Vagina (tissue), 2 donors: Measurements from ENCODE around the gene REV1. TPM values are rescaled to one million over a fixed set of nuclear protein-coding genes. Genes with fewer than 3 reads are reported as not detected.

Source experiments
- DNase-seq, 2 donors: peaks; one replicate each; pipeline ENCODE4 v3.0.0-alpha.2; 2017; ENCODE audit errors: extremely low spot score in 2 of 2
- H3K27ac ChIP-seq: fragments of 200-600 bp; sonication (generic); one replicate; pipeline ENCODE4 v1.5.1; 2019
- H3K27me3 ChIP-seq: fragments of 200-600 bp; sonication (generic); one replicate; pipeline ENCODE4 v1.5.1; 2019
- H3K36me3 ChIP-seq, 2 donors: fragments of 200-600 bp; sonication (generic); one replicate each; pipeline ENCODE4 v1.5.1; 2017 to 2019
- H3K4me1 ChIP-seq: fragments of 200-600 bp; sonication (generic); one replicate; pipeline ENCODE4 v1.5.1; 2019
- H3K4me3 ChIP-seq, 2 donors: fragments of 200-600 bp; sonication (generic); 1 replicate in 1 of 2; 2 replicates in 1 of 2; pipeline ENCODE4 v1.5.1; 2016 to 2019
- H3K9me3 ChIP-seq: fragments of 200-600 bp; sonication (generic); one replicate; pipeline ENCODE4 v1.5.1; 2019
- CTCF ChIP-seq, 3 experiments: fragments of 450-650 bp in 2 of 3; fragments of 200-600 bp in 1 of 3; sonication (generic) in 1 of 3; IDR thresholded peaks; one replicate each; pipeline ENCODE4 v1.5.1; 2017 to 2019; ENCODE audit warnings: antibody characterized with exemption in 3 of 3, mild to moderate bottlenecking in 2 of 3, moderate library complexity in 2 of 3
- POLR2A ChIP-seq, 2 donors: fragments of 450-650 bp; IDR thresholded peaks; one replicate each; pipeline ENCODE4 v1.6.1; 2017; ENCODE audit warnings: antibody characterized with exemption in 2 of 2, mild to moderate bottlenecking in 2 of 2, moderate library complexity in 2 of 2
- POLR2AphosphoS5 ChIP-seq, 2 donors: sonication (generic); formaldehyde crosslinking; IDR thresholded peaks; one replicate each; pipeline ENCODE4 v1.9.0; 2017; ENCODE audit warnings: antibody characterized with exemption in 2 of 2, mild to moderate bottlenecking in 2 of 2, low read depth in 1 of 2; ENCODE audit not compliant: insufficient read depth in 1 of 2
- intact Hi-C: fragments of 100-400 bp; cut with DNase I; formaldehyde crosslinking; loops from one replicate; pipeline ENCODE4 v1.15.1; 2023
- total RNA-seq: library from RNA; depleted of rRNA; stranded (reverse); fragments of >200 nt; gene quantifications from one replicate; pipeline ENCODE4 v1.2.3, GENCODE V29; 2016

REV1 gene
- total RNA-seq, 1 donor from 2014 or later, result 102 TPM

- H3K9me3 ChIP-seq, result no peaks in the 10 kb centered on the region
- H3K27ac ChIP-seq, result no peak overlapping the region
- H3K4me3 ChIP-seq, result no peak overlapping the region
- TF ChIP-seq POLR2A (IDR thresholded peaks at IDR 0.05), result no peak
- TF ChIP-seq POLR2AphosphoS5 (IDR thresholded peaks at IDR 0.05; ENCODE audit: insufficient read depth in 1 of 2, low read depth in 1 of 2), result peak in 1 of 2 donors; percentile 48
- no peak for DNase-seq
- H3K36me3 ChIP-seq, result peaks cover 4 to 83% of the 10 kb centered on the region in 2 donors
- no peaks in the 10 kb centered on the region for H3K4me1 ChIP-seq
- intact Hi-C loops, result no loop called here
- no peaks in the 10 kb centered on the region for H3K27me3 ChIP-seq
Observed at GRCh38 chr2:99404039-99404796, 85.6 kb downstream of the REV1 start.

GRCh38 chr2:99403524-99403923 lies 86.3 kb downstream of the REV1 start:
- no peaks in the 10 kb centered on the region for H3K27me3 ChIP-seq
- peaks cover 4 to 83% of the 10 kb centered on the region in 2 donors for H3K36me3 ChIP-seq
- H3K4me3 ChIP-seq, result no peak overlapping the region
- no peak overlapping the region for H3K27ac ChIP-seq
- DNase-seq, result no peak
- no peaks in the 10 kb centered on the region for H3K4me1 ChIP-seq
- no peak for TF ChIP-seq POLR2AphosphoS5 (IDR thresholded peaks at IDR 0.05; ENCODE audit: insufficient read depth in 1 of 2, low read depth in 1 of 2)
- TF ChIP-seq POLR2A (IDR thresholded peaks at IDR 0.05), result no peak
- no peak for TF ChIP-seq CTCF (IDR thresholded peaks at IDR 0.05)
- intact Hi-C loops, result no loop called here
- no peaks in the 10 kb centered on the region for H3K9me3 ChIP-seq

GRCh38 chr2:99403084-99403483 lies 86.7 kb downstream of the REV1 start:
- Histone ChIP-seq H3K4me3 (no peak overlapping the region), H3K9me3 (no peaks in the 10 kb centered on the region), H3K27me3 (no peaks in the 10 kb centered on the region), H3K27ac (no peak overlapping the region), H3K36me3 (peaks cover 4 to 83% of the 10 kb centered on the region in 2 donors), H3K4me1 (no peaks in the 10 kb centered on the region)
- intact Hi-C loops, result no loop called here
- no peak for DNase-seq
- TF ChIP-seq POLR2AphosphoS5 (IDR thresholded peaks at IDR 0.05; ENCODE audit: insufficient read depth in 1 of 2, low read depth in 1 of 2) (no peak), POLR2A (IDR thresholded peaks at IDR 0.05) (no peak), CTCF (IDR thresholded peaks at IDR 0.05) (no peak)

DNA sequence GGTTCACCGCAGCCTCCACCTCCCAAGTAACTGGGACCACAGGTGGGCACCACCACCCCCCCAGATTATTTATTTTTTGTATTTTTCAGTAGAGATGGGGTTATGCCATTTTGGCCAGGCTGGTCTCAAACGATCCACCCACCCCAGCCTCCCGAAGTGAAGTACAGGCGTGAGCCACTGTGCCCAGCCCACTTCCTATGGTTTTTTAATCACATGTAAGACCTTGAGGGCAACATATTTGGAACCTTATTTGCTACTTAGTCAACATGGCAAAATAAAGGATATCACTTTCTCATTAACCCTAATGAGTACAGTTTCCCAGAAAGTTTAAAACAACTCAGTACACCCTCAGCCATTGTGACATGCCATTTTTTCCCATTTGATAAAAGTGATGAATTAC lies 88.0 kb downstream of the REV1 start:
- no peaks in the 10 kb centered on the region for H3K27me3 ChIP-seq
- no peak for TF ChIP-seq CTCF (IDR thresholded peaks at IDR 0.05)
- no peak for TF ChIP-seq POLR2A (IDR thresholded peaks at IDR 0.05)
- TF ChIP-seq POLR2AphosphoS5 (IDR thresholded peaks at IDR 0.05; ENCODE audit: insufficient read depth in 1 of 2, low read depth in 1 of 2), result no peak
- H3K4me1 ChIP-seq, result no peaks in the 10 kb centered on the region
- peaks cover 4 to 88% of the 10 kb centered on the region in 2 donors for H3K36me3 ChIP-seq
- intact Hi-C loops, result no loop called here
- no peak overlapping the region for H3K27ac ChIP-seq
- no peaks in the 10 kb centered on the region for H3K9me3 ChIP-seq
- no peak for DNase-seq
- no peak overlapping the region for H3K4me3 ChIP-seq

DNA sequence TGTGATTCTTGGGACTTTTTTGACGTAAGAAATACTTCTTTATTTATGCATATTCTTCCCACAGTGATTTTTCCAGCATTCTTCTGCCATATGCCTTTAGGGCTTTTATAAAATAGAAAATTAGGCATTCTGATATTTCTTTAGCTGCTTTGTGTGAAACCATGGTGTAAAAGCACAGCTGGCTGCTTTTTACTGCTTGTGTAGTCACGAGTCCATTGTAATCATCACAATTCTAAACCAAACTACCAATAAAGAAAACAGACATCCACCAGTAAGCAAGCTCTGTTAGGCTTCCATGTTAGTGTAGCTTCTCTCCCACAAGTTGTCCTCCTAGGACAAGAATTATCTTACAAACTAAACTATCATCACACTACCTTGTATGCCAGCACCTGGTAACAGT lies 90.0 kb downstream of the REV1 start:
- H3K27ac ChIP-seq, result no peak overlapping the region
- no peak overlapping the region for H3K4me3 ChIP-seq
- no peaks in the 10 kb centered on the region for H3K9me3 ChIP-seq
- TF ChIP-seq CTCF (IDR thresholded peaks at IDR 0.05) (no peak), POLR2AphosphoS5 (IDR thresholded peaks at IDR 0.05; ENCODE audit: insufficient read depth in 1 of 2, low read depth in 1 of 2) (no peak), POLR2A (IDR thresholded peaks at IDR 0.05) (no peak)
- intact Hi-C loops, result no loop called here
- peaks cover 4 to 94% of the 10 kb centered on the region in 2 donors for H3K36me3 ChIP-seq
- H3K27me3 ChIP-seq, result no peaks in the 10 kb centered on the region
- no peak for DNase-seq
- H3K4me1 ChIP-seq, result no peaks in the 10 kb centered on the region
